WTC11 (cell line): ENCODE results near the gene GP9.

ENCODE experiments used
- CREM ChIP-seq: sonication (generic); formaldehyde crosslinking; IDR thresholded peaks from 2 replicates; pipeline ENCODE4 v1.8.1; 2022; ENCODE audit warnings: mild to moderate bottlenecking, missing genetic modification reagents, moderate library complexity
- TF ChIP-seq, protein P1 (sequence below): fragments of 200-600 bp; IDR thresholded peaks from 2 replicates; pipeline ENCODE4 v1.8.0; 2022; ENCODE audit warnings: antibody characterized with exemption

- no peak for TF ChIP-seq CREM (CRISPR knock-in tag)
- TF ChIP-seq, protein P1, sequence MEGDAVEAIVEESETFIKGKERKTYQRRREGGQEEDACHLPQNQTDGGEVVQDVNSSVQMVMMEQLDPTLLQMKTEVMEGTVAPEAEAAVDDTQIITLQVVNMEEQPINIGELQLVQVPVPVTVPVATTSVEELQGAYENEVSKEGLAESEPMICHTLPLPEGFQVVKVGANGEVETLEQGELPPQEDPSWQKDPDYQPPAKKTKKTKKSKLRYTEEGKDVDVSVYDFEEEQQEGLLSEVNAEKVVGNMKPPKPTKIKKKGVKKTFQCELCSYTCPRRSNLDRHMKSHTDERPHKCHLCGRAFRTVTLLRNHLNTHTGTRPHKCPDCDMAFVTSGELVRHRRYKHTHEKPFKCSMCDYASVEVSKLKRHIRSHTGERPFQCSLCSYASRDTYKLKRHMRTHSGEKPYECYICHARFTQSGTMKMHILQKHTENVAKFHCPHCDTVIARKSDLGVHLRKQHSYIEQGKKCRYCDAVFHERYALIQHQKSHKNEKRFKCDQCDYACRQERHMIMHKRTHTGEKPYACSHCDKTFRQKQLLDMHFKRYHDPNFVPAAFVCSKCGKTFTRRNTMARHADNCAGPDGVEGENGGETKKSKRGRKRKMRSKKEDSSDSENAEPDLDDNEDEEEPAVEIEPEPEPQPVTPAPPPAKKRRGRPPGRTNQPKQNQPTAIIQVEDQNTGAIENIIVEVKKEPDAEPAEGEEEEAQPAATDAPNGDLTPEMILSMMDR: no peak
Observed at GRCh38 chr3:129031476-129032215, 28.9 kb upstream of the GP9 start.
